HCT116 (cell line): ENCODE measurements around the gene TTBK1. TPM values are rescaled to one million over a fixed set of nuclear protein-coding genes. Genes with fewer than 3 reads are reported as not detected.

ENCODE experiments used
- ATAC-seq: fragments of 200-7000 bp; cut with Tn5 transposase; 2 replicates; pipeline ENCODE4 v1.9.1; 2020; ENCODE audit warnings: mild to moderate bottlenecking, moderate library complexity
- BruUV-seq: library from RNA; stranded (reverse); fragments of 400-500 nt; replicated peaks from 2 replicates; lab custom pipeline; 2021; lab: Mats Ljungman, UMichigan
- CTCF ChIA-PET: fragments of 300-600 bp; sonication (Branson Sonifier 250); formaldehyde crosslinking; loops from one replicate; lab custom pipeline; 2021; ENCODE audit warnings: antibody characterized with exemption; lab: Charles Lee
- POLR2A ChIA-PET: fragments of 300-600, 350-600 bp; sonication (Branson Sonifier 250); formaldehyde crosslinking; loops from one replicate; lab custom pipeline; 2021; ENCODE audit warnings: antibody characterized with exemption; lab: Charles Lee
- RAD21 ChIA-PET, 2 experiments: fragments of 300-600 bp; sonication (Branson Sonifier 250); formaldehyde crosslinking; loops; one replicate each; lab custom pipeline; 2023; ENCODE audit warnings: low total read pairs in 2 of 2; ENCODE audit not compliant: uncharacterized antibody in 2 of 2, unreplicated experiment in 2 of 2, low non-redundant PET in 1 of 2; lab: Charles Lee
- DNase-seq: peaks from one replicate; pipeline ENCODE4 v3.0.0-alpha.2; 2010; ENCODE audit warnings: low read depth, low spot score
- H2AFZ ChIP-seq: fragments of 200-600 bp; shearing (Covaris generic), sonication (generic); 2 replicates; pipeline ENCODE4 v1.6.1; 2017; ENCODE audit warnings: low read depth, mixed run types, mixed read lengths, antibody characterized with exemption, low read length; ENCODE audit not compliant: poor library complexity, severe bottlenecking
- H3K27ac ChIP-seq: 2 replicates; pipeline ENCODE4 v1.5.1; 2012; ENCODE audit warnings: low read depth, low read length
- H3K27me3 ChIP-seq: fragments of 200-600 bp; sonication (generic); 2 replicates; pipeline ENCODE4 v1.6.1; 2016; ENCODE audit warnings: mixed run types, low read length, mixed read lengths; ENCODE audit not compliant: insufficient read depth
- H3K36me3 ChIP-seq, 2 experiments: fragments of 200-500 bp in 1 of 2; fragments of 200-600 bp in 1 of 2; sonication (Bioruptor generic) in 1 of 2; sonication (generic) in 1 of 2; 2 replicates each; pipeline versions ENCODE4 v1.5.1 to v1.6.1; 2014 to 2016; ENCODE audit warnings: low read length in 2 of 2, inconsistent platforms in 1 of 2, mixed read lengths in 1 of 2, mixed run types in 1 of 2; ENCODE audit not compliant: insufficient read depth in 2 of 2, control insufficient read depth in 1 of 2
- H3K4me1 ChIP-seq, 2 experiments: fragments of 200-600 bp in 1 of 2; sonication (generic) in 1 of 2; 2 replicates each; pipeline versions ENCODE4 v1.5.1 to v1.6.1; 2012 to 2017; ENCODE audit warnings: low read length in 2 of 2, inconsistent platforms in 1 of 2, mild to moderate bottlenecking in 1 of 2, mixed read lengths in 1 of 2, mixed run types in 1 of 2, moderate library complexity in 1 of 2; ENCODE audit not compliant: insufficient read depth in 2 of 2, control insufficient read depth in 1 of 2
- H3K4me2 ChIP-seq: fragments of 200-600 bp; sonication (generic); 2 replicates; pipeline ENCODE4 v1.6.1; 2017; ENCODE audit warnings: mixed run types, low read length, mixed read lengths
- H3K4me3 ChIP-seq, 2 experiments: fragments of 200-600 bp in 1 of 2; sonication (generic) in 1 of 2; replicated peaks in 1 of 2; 2 replicates each; pipeline ENCODE4 v1.5.1; 2011 to 2016; ENCODE audit warnings: low read length in 2 of 2, control low read depth in 1 of 2, low read depth in 1 of 2, mild to moderate bottlenecking in 1 of 2, mixed read lengths in 1 of 2, mixed run types in 1 of 2
- H3K79me2 ChIP-seq: fragments of 200-600 bp; sonication (generic); 2 replicates; pipeline ENCODE4 v1.6.1; 2017; ENCODE audit warnings: mild to moderate bottlenecking, mixed run types, low read length, moderate library complexity, mixed read lengths; ENCODE audit not compliant: insufficient read depth
- H3K9ac ChIP-seq: fragments of 200-600 bp; sonication (generic); 2 replicates; pipeline ENCODE4 v1.6.1; 2016; ENCODE audit warnings: low read length, mixed read lengths
- H3K9me2 ChIP-seq: fragments of 200-600 bp; sonication (generic), shearing (Covaris generic); 2 replicates; pipeline ENCODE4 v1.6.1; 2017; ENCODE audit warnings: mixed run types, mild to moderate bottlenecking, moderate library complexity; ENCODE audit not compliant: insufficient read depth
- H3K9me3 ChIP-seq, 2 experiments: fragments of 200-500 bp in 1 of 2; fragments of 200-600 bp in 1 of 2; sonication (Bioruptor generic) in 1 of 2; sonication (generic) in 1 of 2; 2 replicates each; pipeline ENCODE4 v1.6.1; 2014 to 2017; ENCODE audit warnings: low read length in 2 of 2, mixed read lengths in 2 of 2, inconsistent platforms in 1 of 2, low read depth in 1 of 2, mild to moderate bottlenecking in 1 of 2, mixed run types in 1 of 2, moderate library complexity in 1 of 2; ENCODE audit not compliant: control insufficient read depth in 1 of 2, insufficient read depth in 1 of 2
- H4K20me1 ChIP-seq: fragments of 200-600 bp; sonication (generic), shearing (Covaris generic); 2 replicates; pipeline ENCODE4 v1.6.1; 2017; ENCODE audit warnings: mixed run types, mild to moderate bottlenecking, moderate library complexity; ENCODE audit not compliant: insufficient read depth
- CBX3 ChIP-seq: IDR thresholded peaks from 2 replicates; pipeline ENCODE4 v1.6.1; 2012; ENCODE audit warnings: low read depth
- CEBPB ChIP-seq: IDR thresholded peaks from 2 replicates; pipeline ENCODE4 v1.6.1; 2012; ENCODE audit warnings: low read depth
- EZH2 ChIP-seq: fragments of 200-600 bp; sonication (generic); IDR thresholded peaks from 2 replicates; pipeline ENCODE4 v1.6.1; 2017; ENCODE audit warnings: antibody characterized with exemption, mixed run types
- FOSL1 ChIP-seq: IDR thresholded peaks from 2 replicates; pipeline ENCODE4 v1.6.1; 2012; ENCODE audit warnings: low read depth
- JUND ChIP-seq: IDR thresholded peaks from 2 replicates; pipeline ENCODE4 v1.6.1; 2012
- SP1 ChIP-seq: IDR thresholded peaks from 2 replicates; pipeline ENCODE4 v1.6.1; 2012; ENCODE audit warnings: low read depth
- YY1 ChIP-seq: IDR thresholded peaks from 2 replicates; pipeline ENCODE4 v1.6.1; 2011; ENCODE audit warnings: low read length, low read depth, moderate library complexity, mild to moderate bottlenecking; ENCODE audit not compliant: insufficient replicate concordance; ENCODE audit errors: extremely low read depth
- ZBTB33 ChIP-seq: IDR thresholded peaks from 2 replicates; pipeline ENCODE4 v1.6.1; 2011; ENCODE audit warnings: mild to moderate bottlenecking, low read length, moderate library complexity; ENCODE audit not compliant: insufficient replicate concordance; ENCODE audit errors: extremely low read depth
- intact Hi-C: fragments of 100-400 bp; cut with micrococcal nuclease; formaldehyde crosslinking; loops from 2 replicates; pipeline ENCODE4 v1.10.0; 2022
- total RNA-seq: library from RNA; stranded (reverse); gene quantifications from one replicate; pipeline ENCODE4 v1.2.1, GENCODE V29; 2021; ENCODE audit not compliant: unreplicated experiment

Gene TTBK1
- total RNA-seq, 1 experiment from 2014 or later: not detected

- ATAC-seq (no peak), DNase-seq (no peak)
- no peaks in the 10 kb centered on the region for H3K4me1 ChIP-seq
- H3K9me3 ChIP-seq: no peaks in the 10 kb centered on the region
- intact Hi-C loops: no loop called here
- H3K4me2 ChIP-seq: no peak overlapping the region
- H3K9me2 ChIP-seq: no peaks in the 10 kb centered on the region
- TF ChIP-seq FOSL1 (no peak), CBX3 (no peak), EZH2 (no peak), ZBTB33 (no peak), JUND (no peak), YY1 (no peak), CEBPB (no peak), SP1 (no peak)
- no peak overlapping the region for H3K27ac ChIP-seq
- no peaks in the 10 kb centered on the region for H3K27me3 ChIP-seq
- CTCF ChIA-PET: no interaction called here
- H3K9ac ChIP-seq: no peak overlapping the region
- no peaks in the 10 kb centered on the region for H3K79me2 ChIP-seq
- no TSS peak for BruUV-seq
- RAD21 ChIA-PET: no interaction called here
- H3K36me3 ChIP-seq: no peaks in the 10 kb centered on the region; a peak in 2 of 4 replicates
- no peak overlapping the region for H2AFZ ChIP-seq
- POLR2A ChIA-PET: interaction anchor here (0.5 kb wide), 1 partner anchor 273 kb away, joined by 3 read pairs; the partner anchor contains the start of gene CNPY3
- H3K4me3 ChIP-seq: no peak overlapping the region
- no peaks in the 10 kb centered on the region for H4K20me1 ChIP-seq
These were observed 40.8 kb upstream of the TTBK1 start for GRCh38 chr6:43202451-43202850.
